GM12874 (cell line): ENCODE measurements around the gene ASB13.

Source experiments
- TF ChIP-seq, protein P1 (sequence below): IDR thresholded peaks from 2 replicates; pipeline ENCODE4 v1.5.1; 2011; ENCODE audit warnings: low read depth, mild to moderate bottlenecking, control low read depth, low read length, moderate library complexity; ENCODE audit not compliant: insufficient read depth

The ASB13 gene

DNA sequence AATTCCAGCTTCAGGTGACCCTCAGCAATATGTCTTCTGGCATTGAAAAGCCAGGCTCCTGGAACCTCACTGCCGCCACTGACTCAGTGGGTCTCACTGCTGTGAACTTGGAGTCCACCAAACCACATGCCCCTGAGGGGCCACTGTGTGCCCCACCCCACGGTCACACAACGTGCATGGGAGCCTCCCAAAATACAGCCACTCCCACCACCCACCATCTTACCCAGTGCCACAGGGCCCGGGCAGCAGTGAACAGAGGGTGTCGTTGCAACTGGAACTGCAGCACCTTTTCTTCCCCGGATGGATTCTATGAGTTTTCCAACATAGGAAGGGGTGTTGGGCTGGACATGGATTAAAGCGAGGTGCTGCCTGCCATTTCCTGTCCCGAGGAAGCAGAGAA lies 60.1 kb downstream of the ASB13 start:
- TF ChIP-seq, protein P1, sequence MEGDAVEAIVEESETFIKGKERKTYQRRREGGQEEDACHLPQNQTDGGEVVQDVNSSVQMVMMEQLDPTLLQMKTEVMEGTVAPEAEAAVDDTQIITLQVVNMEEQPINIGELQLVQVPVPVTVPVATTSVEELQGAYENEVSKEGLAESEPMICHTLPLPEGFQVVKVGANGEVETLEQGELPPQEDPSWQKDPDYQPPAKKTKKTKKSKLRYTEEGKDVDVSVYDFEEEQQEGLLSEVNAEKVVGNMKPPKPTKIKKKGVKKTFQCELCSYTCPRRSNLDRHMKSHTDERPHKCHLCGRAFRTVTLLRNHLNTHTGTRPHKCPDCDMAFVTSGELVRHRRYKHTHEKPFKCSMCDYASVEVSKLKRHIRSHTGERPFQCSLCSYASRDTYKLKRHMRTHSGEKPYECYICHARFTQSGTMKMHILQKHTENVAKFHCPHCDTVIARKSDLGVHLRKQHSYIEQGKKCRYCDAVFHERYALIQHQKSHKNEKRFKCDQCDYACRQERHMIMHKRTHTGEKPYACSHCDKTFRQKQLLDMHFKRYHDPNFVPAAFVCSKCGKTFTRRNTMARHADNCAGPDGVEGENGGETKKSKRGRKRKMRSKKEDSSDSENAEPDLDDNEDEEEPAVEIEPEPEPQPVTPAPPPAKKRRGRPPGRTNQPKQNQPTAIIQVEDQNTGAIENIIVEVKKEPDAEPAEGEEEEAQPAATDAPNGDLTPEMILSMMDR: no peak

DNA sequence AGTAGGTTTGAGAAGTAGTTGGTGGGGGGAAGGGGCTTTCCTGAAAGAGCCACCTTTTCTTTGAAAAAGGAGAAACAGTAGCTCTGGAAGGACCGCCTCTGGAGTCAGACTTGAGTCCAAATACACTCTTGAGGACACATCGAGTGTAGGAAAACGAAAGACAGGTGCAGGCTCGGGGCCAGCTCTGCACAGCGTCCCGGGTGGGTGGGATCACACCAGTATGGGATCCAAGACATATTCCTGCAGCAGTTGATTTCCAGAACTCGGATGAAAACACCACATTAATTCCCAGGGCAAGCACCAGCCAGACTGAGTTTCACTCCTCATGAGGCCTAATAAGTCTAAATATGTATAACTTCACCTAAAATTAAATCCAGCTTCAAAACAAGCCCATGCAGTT lies 61.4 kb downstream of the ASB13 start:
- TF ChIP-seq, protein P1: no peak

DNA sequence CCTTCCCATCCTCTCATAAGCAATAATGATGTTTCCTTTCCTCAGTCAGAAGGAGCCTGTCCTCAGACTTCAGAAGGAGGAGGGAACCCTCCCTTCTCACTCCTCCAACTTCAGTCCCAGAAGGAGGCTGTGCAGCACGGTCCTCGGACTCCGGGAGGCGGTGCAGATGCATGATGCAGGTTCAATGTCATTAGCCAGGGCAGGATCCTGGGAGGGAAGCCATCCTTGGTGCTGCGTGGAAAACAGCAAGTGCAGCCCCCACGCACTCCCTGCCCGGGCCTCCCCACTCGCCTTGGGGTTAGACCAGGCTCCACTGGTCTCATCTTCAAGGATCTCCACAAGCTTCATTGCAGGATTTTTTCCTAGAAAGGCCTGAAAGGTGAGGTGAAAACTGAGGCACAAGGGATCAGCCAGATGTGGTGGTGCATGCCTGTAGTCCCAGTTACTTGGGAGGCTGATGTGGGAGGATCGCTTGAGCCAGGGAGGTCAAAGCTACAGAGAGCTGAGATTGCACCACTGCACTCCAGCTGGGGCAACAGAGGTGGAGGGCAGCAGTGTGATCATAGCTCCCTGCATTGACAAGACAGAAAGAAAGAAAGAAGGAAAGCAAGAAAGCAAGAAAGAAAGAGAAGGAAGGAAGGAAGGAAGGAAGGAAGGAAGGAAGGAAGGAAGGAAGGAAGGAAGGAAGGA lies 62.0 kb downstream of the ASB13 start:
- TF ChIP-seq, protein P1: no peak

DNA sequence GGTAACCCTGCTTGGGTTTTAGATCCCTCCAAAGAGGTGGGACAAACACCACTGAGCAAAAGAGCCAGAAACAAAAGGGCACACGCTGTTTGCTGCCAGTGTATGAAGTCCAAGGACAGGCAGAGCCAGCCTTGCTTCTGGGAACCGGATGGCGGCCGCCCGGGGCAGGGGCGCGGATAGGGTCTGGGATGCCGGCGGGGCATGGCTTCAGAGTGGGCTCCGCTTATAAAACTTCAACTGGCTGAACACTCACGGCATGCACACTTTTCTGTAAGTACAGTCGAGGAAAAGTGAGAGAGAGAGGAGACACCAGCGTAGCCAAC lies 62.6 kb downstream of the ASB13 start:
- TF ChIP-seq, protein P1: no peak

DNA sequence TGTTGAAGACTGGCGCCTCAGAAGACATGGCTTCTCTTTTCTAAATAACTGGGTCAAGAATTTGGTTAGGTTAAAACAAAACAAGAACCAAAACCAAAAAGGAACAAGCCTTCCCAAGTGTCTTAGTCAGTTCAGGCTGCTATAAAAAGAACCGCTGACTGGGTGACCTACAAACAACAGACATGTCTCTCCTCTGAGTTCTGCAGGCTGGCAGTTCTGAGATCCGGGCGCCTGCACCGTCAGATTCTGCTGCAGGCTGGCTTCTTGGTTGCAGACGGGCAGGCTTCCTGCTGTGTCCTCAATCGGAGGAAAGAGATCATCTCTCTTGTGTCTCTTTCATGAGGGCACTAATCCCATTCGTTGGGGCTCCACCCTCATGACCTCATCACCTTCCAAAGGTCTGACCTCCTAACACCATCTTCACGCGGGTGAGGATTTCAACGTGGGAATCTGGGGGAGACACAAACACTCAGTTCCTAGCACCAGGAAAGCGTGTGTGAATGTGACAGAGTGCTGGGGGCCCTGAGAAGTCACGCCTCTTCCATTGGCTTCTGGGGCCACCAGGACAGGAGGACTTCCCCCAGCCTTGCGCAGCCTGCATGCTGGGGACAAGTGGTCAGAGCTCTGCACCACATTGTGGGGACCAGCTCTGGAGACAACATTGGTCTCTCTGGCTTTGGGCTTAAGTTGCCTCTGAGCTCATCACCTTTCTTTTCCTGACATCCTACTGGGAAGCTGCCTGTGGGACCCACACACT lies 63.1 kb downstream of the ASB13 start:
- TF ChIP-seq, protein P1: no peak

DNA sequence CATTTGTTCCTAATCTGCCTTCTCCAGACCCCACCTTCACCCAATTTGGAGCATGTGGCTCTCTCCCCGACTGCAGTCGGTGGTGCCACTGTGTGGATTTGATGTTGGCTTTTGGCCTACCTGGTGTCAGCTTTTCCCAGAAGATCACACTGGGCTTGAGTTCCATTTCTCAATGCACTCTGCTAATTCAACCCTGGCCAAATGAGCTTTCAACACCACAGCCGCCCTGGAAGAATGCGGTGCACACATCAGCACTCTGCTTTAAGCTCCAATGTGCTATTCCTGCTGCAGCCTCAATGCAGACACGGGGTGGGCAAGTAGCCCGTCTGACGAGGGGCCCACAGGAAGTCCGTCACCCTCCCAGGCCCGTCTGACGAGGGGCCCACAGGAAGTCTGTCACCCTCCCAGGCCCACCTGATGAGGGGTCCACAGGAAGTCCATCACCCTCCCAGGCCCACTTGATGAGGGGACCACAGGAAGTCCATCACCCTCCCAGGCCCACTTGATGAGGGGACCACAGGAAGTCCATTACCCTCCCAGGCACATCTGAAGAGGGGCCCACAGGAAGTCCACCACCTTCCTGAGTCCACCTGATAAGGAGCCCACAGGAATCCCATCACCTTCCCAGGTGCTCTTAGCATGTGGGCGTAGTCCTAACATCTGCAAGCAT lies 64.4 kb downstream of the ASB13 start:
- TF ChIP-seq, protein P1: no peak

DNA sequence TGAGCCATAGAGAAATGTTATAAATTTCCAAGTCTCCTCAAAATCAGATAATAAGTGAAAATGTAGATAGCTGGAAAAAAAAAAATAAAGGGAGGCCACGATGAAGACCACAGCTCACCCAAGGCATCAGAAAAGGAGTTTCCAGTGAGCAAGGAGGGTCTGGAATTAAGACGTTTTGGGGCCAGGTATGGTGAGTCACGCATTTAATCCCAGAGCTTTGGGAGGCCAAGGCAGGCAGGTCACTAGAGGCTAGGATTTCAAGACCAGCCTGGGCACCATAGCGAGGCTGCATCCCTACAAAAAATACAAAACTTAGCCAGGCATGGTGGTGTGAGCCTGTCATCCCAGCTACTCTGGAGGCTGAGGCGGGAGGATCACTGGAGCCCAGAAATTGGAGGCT lies 65.5 kb downstream of the ASB13 start:
- TF ChIP-seq, protein P1: no peak
